ENCODE measurements around the gene GPATCH8. TPM values are rescaled to one million over a fixed set of nuclear protein-coding genes. Genes with fewer than 3 reads are reported as not detected.

GPATCH8 gene
- total RNA-seq, 2 experiments from 2014 or later: 46.1 to 51.6 TPM

Other genes starting within 250 kb of the GPATCH8 start
- not detected for gene SLC4A1, start 235.3 kb downstream of the GPATCH8 start, total RNA-seq
- under 1 TPM in 1 of 2 experiments, not detected in 1; 0.18 TPM for gene RUNDC3A, start 194.8 kb downstream of the GPATCH8 start, total RNA-seq
- 100 to 1,000 TPM; 103 to 133 TPM for gene SLC25A39, start 178.6 kb downstream of the GPATCH8 start, total RNA-seq
- gene GRN, start 158.1 kb downstream of the GPATCH8 start, total RNA-seq: 10 to 100 TPM; 56.5 to 69.2 TPM
- gene FAM171A2, start 139.6 kb downstream of the GPATCH8 start, total RNA-seq: under 1 TPM in 1 of 2 experiments, not detected in 1; 0.26 TPM
- under 1 TPM; 0.09 to 0.44 TPM for gene ITGA2B, start 113.8 kb downstream of the GPATCH8 start, total RNA-seq
- gene FZD2, start 54.1 kb upstream of the GPATCH8 start, total RNA-seq: under 1 TPM in 1 of 2 experiments, not detected in 1; 0.30 TPM
- not detected for gene MEIOC, start 153.1 kb upstream of the GPATCH8 start, total RNA-seq
- gene CCDC43, start 186.4 kb upstream of the GPATCH8 start, total RNA-seq: 10 to 100 TPM; 26.0 to 28.4 TPM
- 10 to 100 TPM; 43.8 to 53.2 TPM for gene DBF4B, start 205.3 kb upstream of the GPATCH8 start, total RNA-seq